Right atrium auricular region (tissue), 2 donors: ENCODE measurements around the gene LMAN2L. TPM values are rescaled to one million over a fixed set of nuclear protein-coding genes. Genes with fewer than 3 reads are reported as not detected.

Source experiments
- DNase-seq: peaks from one replicate; pipeline ENCODE4 v3.0.0-alpha.2; 2019; ENCODE audit warnings: low spot score
- H3K27ac ChIP-seq, 2 donors: fragments of 200-600 bp; sonication (generic); 1 replicate in 1 of 2; 2 replicates in 1 of 2; pipeline ENCODE4 v1.5.1; 2016 to 2019
- H3K27me3 ChIP-seq, 2 donors: fragments of 200-600 bp; sonication (generic); one replicate each; pipeline versions ENCODE4 v1.5.1 to v1.6.0; 2017 to 2019
- H3K36me3 ChIP-seq: fragments of 200-600 bp; sonication (generic); one replicate; pipeline ENCODE4 v1.5.1; 2016
- H3K4me1 ChIP-seq, 2 donors: fragments of 200-600 bp; sonication (generic); one replicate each; pipeline versions ENCODE4 v1.5.1 to v1.6.0; 2017 to 2019
- H3K4me3 ChIP-seq, 2 donors: fragments of 200-600 bp; sonication (generic); 1 replicate in 1 of 2; 2 replicates in 1 of 2; pipeline ENCODE4 v1.5.1; 2017 to 2019; ENCODE audit warnings: mild to moderate bottlenecking in 1 of 2, moderate library complexity in 1 of 2
- H3K9me3 ChIP-seq, 2 donors: fragments of 200-600 bp; sonication (generic); one replicate each; pipeline ENCODE4 v1.5.1; 2019
- CTCF ChIP-seq, 2 donors: fragments of 200-600 bp; sonication (generic); IDR thresholded peaks; one replicate each; pipeline ENCODE4 v1.5.1; 2019; ENCODE audit warnings: antibody characterized with exemption in 2 of 2
- total RNA-seq, 2 donors: library from RNA; depleted of rRNA; stranded (reverse); fragments of >200 nt; gene quantifications; one replicate each; pipeline ENCODE4 v1.1.0, GENCODE V29; 2016

Gene LMAN2L
- total RNA-seq, 2 donors from 2014 or later, result 13.6 to 15.6 TPM

DNA sequence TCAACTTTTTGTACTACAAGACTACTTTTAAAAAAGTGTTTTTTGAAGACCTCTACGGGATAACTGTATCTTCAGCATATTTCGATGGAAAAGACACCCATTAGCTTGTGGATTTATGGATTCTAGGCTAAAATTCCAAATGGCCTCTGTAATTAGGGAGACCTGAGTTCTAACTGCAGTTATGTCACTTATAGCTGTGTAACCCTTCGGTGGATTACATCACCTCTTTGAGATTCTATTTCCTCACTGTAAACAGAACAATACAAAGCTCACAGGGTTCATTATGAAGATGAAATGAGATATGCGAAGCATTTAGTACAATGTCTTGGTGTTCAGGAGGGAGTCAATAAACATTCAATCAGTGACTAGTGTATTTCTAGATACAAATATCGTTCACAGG lies 24.2 kb downstream of the LMAN2L start:
- Histone ChIP-seq H3K27me3 (no peaks in the 10 kb centered on the region), H3K27ac (no peak overlapping the region), H3K4me1 (no peaks in the 10 kb centered on the region), H3K9me3 (no peaks in the 10 kb centered on the region), H3K4me3 (no peak overlapping the region), H3K36me3 (peaks cover 35% of the 10 kb centered on the region)
- no peak for DNase-seq
- no peak for TF ChIP-seq CTCF (IDR thresholded peaks at IDR 0.05)

DNA sequence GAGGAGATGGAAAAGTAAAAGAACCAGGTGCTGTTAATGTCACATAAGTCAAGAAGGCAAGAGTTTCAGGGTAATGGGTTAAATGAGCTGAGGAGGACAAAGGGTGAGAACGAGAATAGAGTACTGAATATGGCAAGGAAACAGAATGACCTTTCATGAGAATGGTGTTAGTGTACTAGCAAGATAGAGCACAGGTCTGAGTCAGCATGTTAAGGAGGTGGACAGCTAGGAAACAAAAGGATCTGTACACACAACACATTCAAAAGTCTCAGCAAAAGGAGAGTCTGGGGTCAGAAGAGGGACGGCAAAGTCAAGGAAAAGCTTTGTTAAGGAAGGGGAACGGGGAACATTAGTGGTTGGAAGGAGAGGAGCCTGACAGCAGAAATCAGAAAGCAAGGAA lies 28.9 kb downstream of the LMAN2L start:
- Histone ChIP-seq H3K36me3 (peaks cover 68% of the 10 kb centered on the region), H3K9me3 (no peaks in the 10 kb centered on the region), H3K27me3 (no peaks in the 10 kb centered on the region), H3K27ac (no peak overlapping the region), H3K4me1 (no peaks in the 10 kb centered on the region), H3K4me3 (no peak overlapping the region)
- no peak for TF ChIP-seq CTCF (IDR thresholded peaks at IDR 0.05)
- DNase-seq, result no peak

DNA sequence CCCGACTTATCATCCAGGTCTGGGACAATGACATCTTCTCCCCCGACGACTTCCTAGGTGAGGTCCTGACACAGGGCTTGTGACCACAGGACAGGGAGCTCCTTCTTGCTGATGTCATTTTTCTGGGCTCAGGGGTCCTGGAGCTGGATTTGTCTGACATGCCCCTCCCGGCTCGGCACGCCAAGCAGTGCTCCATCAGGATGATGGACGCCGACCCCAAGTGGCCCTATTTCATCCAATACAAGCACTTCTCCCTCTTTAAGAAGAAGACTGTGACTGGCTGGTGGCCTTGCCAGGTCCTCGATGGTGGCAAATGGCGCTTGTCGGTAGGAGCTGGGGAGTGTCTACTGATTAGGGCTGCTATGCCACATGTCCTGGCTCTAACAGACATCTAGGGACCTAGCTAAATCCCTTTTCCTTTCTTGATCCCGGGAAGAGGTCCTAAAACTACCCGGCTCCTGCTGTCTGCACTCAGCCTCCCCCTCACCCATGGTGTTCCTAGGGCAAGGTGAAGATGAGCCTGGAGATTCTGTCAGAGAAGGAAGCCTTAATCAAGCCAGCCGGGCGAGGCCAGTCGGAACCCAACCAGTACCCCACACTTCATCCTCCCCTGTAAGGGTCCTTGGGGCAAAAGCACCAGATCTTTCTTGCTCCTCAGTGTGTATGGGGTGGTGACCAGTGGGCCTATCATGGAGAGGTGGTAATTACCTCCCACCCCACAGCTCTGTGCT lies 36.7 kb downstream of the LMAN2L start:
- no peak overlapping the region for H3K27ac ChIP-seq
- no peaks in the 10 kb centered on the region for H3K27me3 ChIP-seq
- no peak for TF ChIP-seq CTCF (IDR thresholded peaks at IDR 0.05)
- DNase-seq, result no peak
- H3K36me3 ChIP-seq, result peaks cover 41% of the 10 kb centered on the region
- H3K4me3 ChIP-seq, result no peak overlapping the region
- H3K4me1 ChIP-seq, result no peaks in the 10 kb centered on the region
- no peaks in the 10 kb centered on the region for H3K9me3 ChIP-seq

GRCh38 chr2:96702098-96702785 lies 37.6 kb downstream of the LMAN2L start:
- H3K9me3 ChIP-seq, result no peaks in the 10 kb centered on the region
- H3K27ac ChIP-seq, result no peak overlapping the region
- H3K4me3 ChIP-seq, result no peak overlapping the region
- DNase-seq, result no peak
- no peaks in the 10 kb centered on the region for H3K27me3 ChIP-seq
- H3K4me1 ChIP-seq, result no peaks in the 10 kb centered on the region
- peaks cover 31% of the 10 kb centered on the region for H3K36me3 ChIP-seq
- TF ChIP-seq CTCF (IDR thresholded peaks at IDR 0.05), result no peak

GRCh38 chr2:96701636-96702035 lies 38.2 kb downstream of the LMAN2L start:
- no peak for DNase-seq
- H3K36me3 ChIP-seq, result peaks cover 25% of the 10 kb centered on the region
- TF ChIP-seq CTCF (IDR thresholded peaks at IDR 0.05), result no peak
- H3K4me1 ChIP-seq, result no peaks in the 10 kb centered on the region
- H3K4me3 ChIP-seq, result no peak overlapping the region
- H3K27me3 ChIP-seq, result no peaks in the 10 kb centered on the region
- no peaks in the 10 kb centered on the region for H3K9me3 ChIP-seq
- no peak overlapping the region for H3K27ac ChIP-seq
